ENCODE data around the gene ITPRID2.
"Not testable (repeated sequence)": the region's sequence is repeated elsewhere in the genome, so short reads cannot be mapped to it uniquely, and the experiment has no call there.

The ITPRID2 gene

DNA sequence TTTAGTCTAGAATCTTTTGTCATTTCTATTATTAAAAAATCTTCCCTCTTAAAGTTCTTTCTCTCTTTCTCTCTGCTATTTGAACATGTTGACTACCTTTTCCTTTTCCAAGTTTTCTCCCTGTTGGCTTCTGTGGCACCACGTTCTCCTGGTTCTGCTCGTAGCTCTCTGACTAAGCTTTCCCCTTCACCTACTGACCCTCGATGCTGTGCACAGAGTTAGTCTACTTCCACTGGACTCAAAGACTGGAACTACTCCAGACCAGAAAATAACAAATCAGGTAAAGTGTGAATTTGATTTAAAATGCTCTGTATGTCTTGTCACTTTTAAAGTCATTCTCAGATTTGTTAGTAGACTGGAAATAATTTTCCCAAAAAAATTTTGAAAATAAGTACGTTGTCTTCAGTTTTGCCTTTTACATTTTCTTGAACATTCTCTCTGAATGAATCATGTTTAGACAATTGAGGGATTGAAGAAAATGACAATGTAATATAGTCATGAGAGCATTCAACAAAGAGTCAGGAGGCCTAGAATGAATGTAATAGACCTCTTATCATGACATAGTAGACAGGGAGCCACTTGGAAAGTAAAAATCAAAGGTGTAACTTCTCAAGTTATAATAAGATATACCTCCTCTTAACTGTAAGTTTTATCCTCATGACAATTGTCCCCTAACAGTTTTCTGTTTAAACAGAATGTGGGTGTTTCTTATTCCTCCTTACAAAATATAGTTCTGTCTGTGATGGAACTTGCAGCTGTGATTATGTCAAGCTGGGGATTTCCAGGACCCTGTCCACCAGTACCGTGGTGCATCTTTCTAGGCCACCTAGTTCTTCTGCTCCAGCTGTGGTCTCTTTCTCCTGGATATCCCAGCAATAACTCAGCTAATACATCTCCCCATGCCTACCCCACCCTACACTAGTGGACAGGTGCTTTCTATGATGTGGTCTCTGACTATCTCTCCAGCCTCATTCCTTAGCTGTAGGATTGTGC is 25.5 kb downstream of the ITPRID2 start:
- DNase-seq (ENCODE audit: low spot score): no peak

DNA sequence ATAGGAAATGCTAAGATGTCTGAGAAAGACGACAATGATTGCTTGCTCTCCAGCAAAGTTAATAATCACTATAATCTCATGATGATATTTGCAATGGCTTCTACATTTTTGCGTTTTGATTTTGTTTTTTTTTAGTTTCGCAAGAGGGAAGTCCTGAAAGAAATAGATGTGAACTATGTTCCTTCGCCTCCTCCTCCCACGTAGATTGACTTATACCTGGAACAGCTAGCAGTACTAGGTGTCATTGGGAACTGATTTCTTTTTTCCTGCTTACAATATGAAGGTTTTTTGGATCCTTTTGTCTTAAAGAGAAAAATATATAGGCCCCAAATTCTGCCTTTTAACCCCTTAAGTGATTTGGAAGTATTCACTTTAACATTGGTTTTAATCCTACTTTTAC is 26.7 kb downstream of the ITPRID2 start:
- no peak for DNase-seq (ENCODE audit: low spot score)

GRCh38 chr2:181923121-181923520 is 31.6 kb downstream of the ITPRID2 start:
- no peak for DNase-seq (ENCODE audit: low spot score)

DNA sequence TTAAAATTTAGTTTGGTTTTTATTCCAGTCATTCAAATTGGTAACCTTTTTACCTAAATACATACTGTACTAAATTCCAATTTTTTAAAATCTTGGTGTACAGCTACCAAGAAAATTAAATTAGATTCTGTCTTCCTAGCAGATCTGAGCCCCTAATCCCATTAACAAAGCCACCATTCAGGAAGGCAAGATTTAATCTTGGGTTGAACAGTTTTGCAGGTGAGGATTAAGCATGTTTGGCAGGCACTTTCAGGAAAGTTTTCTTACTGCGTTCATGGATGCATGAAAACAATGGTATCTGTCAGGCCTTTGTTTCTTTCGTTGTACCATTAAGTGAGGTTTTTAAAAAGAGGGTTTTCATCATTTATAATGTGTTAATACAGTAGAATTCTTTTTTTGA is 32.8 kb downstream of the ITPRID2 start:
- DNase-seq (ENCODE audit: low spot score): no peak

GRCh38 chr2:181934694-181935093 is 43.2 kb downstream of the ITPRID2 start:
- no peak for DNase-seq (ENCODE audit: low spot score)

DNA sequence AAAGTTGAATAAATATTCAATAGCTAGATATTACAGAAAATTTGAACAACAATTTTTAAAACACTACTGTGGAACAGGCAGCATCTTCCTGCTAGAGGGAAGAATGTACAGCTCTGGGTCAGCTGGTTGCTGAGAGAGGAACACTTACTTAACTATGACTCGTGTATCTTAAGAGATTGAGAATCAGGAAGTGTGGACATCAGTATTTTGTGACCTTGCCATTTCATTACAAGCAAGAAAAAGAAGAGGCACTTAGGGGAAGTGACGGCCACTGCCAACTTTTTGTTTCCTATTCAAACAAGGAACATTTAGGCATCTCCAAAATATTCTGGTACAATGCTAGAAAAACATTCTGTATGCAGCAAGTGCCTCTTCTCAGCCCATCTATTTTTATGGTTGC is 45.9 kb downstream of the ITPRID2 start:
- no peak for DNase-seq (ENCODE audit: low spot score)

GRCh38 chr2:181943411-181944124 is 52.0 kb downstream of the ITPRID2 start:
- no peak for DNase-seq (ENCODE audit: low spot score)

DNA sequence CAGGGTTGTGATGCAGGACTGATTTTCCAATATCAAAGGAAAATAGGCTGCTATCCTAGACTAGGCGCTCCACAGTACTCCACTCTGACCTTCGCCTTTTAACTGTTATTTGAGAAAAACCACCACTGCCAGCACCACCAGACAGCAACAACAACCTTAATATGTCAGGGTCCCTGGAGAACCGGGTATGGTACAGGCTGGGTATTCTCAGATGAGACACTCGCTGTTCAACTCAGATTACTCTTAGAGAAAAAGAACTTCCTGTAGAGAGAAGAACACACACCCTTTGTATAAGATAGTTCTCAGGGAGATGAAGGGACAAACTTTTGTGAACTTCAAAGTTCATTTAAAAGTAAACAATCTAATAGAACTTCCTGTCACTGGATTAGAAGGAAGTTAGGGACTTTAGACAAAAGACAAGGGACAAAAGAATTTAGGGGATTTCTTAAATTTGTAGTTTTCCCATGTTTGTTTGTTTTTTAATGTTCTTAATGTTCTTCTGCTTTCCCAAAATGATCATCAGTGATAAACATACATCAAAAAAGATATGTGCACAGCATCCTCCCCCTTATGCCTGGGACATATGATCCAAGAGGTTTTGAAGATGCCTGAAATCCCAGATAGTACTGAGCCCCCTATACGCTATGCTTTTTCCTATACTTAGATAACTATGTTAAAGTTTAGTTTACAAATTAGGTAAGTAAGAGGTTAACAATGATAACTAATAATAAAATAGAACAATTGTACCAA is 52.8 kb downstream of the ITPRID2 start:
- DNase-seq (ENCODE audit: low spot score): no peak

- no peak for DNase-seq (ENCODE audit: low spot score)
Measured at GRCh38 chr2:181944914-181945291, 53.4 kb downstream of the ITPRID2 start.

DNA sequence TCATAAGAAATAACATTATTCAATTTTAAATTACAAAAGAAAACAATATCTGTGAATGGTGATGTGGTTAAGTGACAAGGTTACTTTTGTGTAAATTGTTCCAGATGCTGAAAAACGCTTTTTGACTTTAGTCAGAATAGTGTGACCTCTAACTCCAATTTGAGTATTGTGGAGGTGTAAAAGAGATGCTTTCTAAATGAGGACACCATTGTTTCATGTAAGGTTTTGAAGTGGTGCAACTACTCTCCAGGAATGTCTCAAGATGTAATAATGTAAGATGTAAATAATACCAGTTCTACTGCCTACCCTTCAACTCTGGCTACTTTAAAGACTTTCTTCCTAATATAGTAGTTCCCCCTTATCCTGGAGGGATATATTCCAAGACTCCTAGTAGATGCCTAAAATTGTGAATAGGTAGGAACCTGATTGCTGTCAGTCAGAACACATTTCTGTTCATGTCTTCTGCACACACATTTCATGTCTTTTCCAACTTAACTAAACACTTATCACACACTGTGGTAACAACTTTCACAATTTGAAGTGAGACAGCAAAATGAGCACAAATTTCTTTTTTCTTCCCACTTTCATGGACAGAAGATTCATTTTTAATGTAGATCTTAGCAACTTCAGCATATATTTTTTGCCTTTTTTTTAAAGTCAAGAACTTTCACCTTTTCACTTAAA is 55.1 kb downstream of the ITPRID2 start:
- DNase-seq (ENCODE audit: low spot score): no peak

GRCh38 chr2:181947273-181947672 is 55.7 kb downstream of the ITPRID2 start:
- no peak for DNase-seq (ENCODE audit: low spot score)

- DNase-seq (ENCODE audit: low spot score): no peak
Measured at GRCh38 chr2:181948227-181948626, 56.7 kb downstream of the ITPRID2 start.

DNA sequence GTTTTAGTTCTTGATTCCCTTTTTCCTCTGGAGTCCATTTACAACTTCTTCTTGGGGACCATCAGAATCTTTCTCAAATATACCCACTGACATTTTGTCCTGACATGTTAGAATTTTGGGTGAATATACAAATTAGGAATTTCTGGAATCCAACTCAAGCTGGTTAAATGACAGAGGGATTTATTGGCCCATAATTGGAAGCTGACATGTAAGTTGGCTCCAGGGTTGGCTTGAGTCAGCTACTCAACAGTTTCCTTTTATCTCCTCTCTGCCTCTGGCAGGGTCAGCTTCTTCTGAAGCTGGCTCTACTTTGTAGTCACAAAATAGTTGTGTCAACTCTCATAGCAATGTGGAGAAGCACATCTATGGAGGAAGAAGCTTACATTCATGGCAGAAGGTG is 57.5 kb downstream of the ITPRID2 start:
- no peak for DNase-seq (ENCODE audit: low spot score)

GRCh38 chr2:181952404-181953226 is 61.1 kb downstream of the ITPRID2 start:
- no peak for DNase-seq (ENCODE audit: low spot score)

DNA sequence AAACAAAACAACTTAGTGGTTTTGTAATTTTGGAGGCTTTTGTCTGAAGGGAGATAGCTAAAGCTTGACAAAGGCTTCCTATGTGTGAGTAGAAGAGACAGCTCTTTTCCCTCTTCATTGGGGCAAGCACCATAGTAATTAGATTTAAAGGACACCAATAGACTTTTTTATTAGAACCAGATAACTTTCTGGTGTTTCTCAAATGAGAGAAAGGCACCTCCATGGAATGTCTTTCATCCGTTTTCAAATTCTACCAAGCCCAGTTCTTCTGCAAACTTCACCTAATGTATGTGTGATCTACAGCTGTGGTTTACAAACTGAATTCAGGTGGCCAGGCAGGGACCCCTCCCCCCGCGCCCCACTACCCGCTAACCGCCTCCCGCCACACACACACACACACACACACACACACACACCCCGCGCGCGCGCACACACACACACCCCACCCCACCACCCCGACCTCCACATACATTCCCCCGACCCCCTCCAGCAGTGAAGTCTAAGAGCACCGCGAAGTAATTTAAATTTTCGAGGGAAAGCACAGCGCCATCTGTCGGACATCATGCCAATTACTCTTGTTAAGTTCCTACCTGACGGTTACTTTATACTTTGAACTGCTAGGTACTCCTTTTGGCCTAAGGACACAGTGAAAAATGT is 62.5 kb downstream of the ITPRID2 start:
- DNase-seq (ENCODE audit: low spot score): peak; percentile 58

GRCh38 chr2:181954538-181954883 is 63.0 kb downstream of the ITPRID2 start:
- no peak for DNase-seq (ENCODE audit: low spot score)

GRCh38 chr2:181955010-181955409 is 63.5 kb downstream of the ITPRID2 start:
- no peak for DNase-seq (ENCODE audit: low spot score)

DNA sequence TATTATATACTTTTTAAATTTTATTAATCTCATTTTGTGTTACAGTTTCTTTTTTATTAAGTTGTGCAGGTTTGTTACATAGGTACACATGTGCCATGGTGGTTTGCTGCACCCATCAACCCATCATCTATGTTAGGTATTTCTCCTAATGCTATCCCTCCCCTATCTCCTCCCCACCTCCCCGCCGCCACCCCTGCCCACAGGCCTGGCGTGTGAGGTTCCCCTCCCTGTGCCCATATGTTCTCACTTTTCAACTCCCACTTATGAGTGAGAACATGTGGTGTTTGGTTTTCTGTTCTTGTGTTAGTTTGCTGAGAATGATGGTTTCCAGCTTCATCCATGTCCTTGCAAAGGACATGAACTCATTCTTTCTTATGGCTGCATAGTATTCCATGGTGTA is 64.3 kb downstream of the ITPRID2 start:
- DNase-seq (ENCODE audit: low spot score): not testable (repeated sequence)

DNA sequence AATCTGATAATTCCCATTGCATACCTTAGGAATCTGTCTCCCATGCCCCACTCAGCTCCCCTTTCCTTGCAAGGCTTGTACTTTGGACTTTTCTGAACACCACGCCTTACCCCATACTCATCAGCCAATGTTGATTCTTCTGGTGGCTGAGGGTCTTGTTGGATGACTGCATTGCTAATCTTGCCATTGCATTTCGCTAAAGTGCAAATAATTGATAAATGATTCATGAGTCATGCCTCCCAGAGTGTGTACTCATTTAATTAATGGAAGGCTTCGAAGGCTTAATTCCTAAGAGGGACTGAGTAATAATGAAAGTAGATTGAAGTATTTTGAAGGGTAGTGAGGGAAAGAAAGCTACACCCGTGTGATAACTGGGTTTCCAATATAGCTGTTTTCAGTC is 66.1 kb downstream of the ITPRID2 start:
- DNase-seq (ENCODE audit: low spot score): no peak

- DNase-seq (ENCODE audit: low spot score): no peak
Measured at GRCh38 chr2:181958726-181959125, 67.2 kb downstream of the ITPRID2 start.

- no peak for DNase-seq (ENCODE audit: low spot score)
Measured at GRCh38 chr2:181959508-181959907, 68.0 kb downstream of the ITPRID2 start.
